Measurements from ENCODE around the gene SPATA17.

DNA sequence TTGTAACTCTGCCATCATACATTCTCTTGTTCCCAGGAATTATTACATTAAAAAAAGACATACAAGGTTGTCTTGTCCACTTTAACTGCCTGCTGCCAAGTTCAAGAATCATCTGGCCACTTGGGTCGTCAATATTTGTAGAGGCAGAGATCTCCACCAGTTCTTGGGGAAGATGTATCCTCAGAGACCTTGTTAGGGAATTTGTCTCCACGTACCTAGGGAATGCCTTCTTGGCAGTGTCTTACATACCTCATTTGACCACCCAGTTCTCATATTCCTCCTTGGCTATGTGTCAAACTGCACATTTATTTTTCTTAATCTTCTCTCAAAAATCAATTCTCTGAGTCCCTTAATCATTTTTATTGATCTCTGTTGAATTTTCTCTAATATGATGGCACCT, 266.0 kb downstream of the SPATA17 start:
- TF ChIP-seq POLR2A (IDR thresholded peaks at IDR 0.05), result no peak
- TF ChIP-seq, protein P1, sequence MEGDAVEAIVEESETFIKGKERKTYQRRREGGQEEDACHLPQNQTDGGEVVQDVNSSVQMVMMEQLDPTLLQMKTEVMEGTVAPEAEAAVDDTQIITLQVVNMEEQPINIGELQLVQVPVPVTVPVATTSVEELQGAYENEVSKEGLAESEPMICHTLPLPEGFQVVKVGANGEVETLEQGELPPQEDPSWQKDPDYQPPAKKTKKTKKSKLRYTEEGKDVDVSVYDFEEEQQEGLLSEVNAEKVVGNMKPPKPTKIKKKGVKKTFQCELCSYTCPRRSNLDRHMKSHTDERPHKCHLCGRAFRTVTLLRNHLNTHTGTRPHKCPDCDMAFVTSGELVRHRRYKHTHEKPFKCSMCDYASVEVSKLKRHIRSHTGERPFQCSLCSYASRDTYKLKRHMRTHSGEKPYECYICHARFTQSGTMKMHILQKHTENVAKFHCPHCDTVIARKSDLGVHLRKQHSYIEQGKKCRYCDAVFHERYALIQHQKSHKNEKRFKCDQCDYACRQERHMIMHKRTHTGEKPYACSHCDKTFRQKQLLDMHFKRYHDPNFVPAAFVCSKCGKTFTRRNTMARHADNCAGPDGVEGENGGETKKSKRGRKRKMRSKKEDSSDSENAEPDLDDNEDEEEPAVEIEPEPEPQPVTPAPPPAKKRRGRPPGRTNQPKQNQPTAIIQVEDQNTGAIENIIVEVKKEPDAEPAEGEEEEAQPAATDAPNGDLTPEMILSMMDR (IDR thresholded peaks at IDR 0.05), result no peak

Measured in right lobe of liver (tissue), 4 donors.